ENCODE data around the gene SLC52A1. TPM values are rescaled to one million over a fixed set of nuclear protein-coding genes. Genes with fewer than 3 reads are reported as not detected.

Gene SLC52A1
- total RNA-seq, 1 donor from 2014 or later, result 0.53 TPM

GRCh38 chr17:5019475-5019956 lies 15.7 kb downstream of the SLC52A1 start:
- DNase-seq (ENCODE audit: low read depth) (no peak), FAIRE-seq (no peak)
- peaks cover 47% of the 10 kb centered on the region for H3K36me3 ChIP-seq (ENCODE audit: control insufficient read depth, insufficient read depth, low read length)
- no peaks in the 10 kb centered on the region for H3K27me3 ChIP-seq (ENCODE audit: control insufficient read depth, insufficient read depth, low read length)
- TF ChIP-seq CTCF (IDR thresholded peaks at IDR 0.05; ENCODE audit: insufficient read depth, low read length, severe bottlenecking), result no peak
- no peak overlapping the region for H3K4me3 ChIP-seq (ENCODE audit: low read depth, low read length)

- DNase-seq (ENCODE audit: low read depth) (no peak), FAIRE-seq (no peak)
- H3K27me3 ChIP-seq (ENCODE audit: control insufficient read depth, insufficient read depth, low read length), result no peaks in the 10 kb centered on the region
- peaks cover 31% of the 10 kb centered on the region for H3K36me3 ChIP-seq (ENCODE audit: control insufficient read depth, insufficient read depth, low read length)
- no peak overlapping the region for H3K4me3 ChIP-seq (ENCODE audit: low read depth, low read length)
- TF ChIP-seq CTCF (IDR thresholded peaks at IDR 0.05; ENCODE audit: insufficient read depth, low read length, severe bottlenecking), result no peak
Measured at GRCh38 chr17:5014357-5014756, 20.9 kb downstream of the SLC52A1 start.

GRCh38 chr17:5011928-5012327 lies 23.3 kb downstream of the SLC52A1 start:
- peak; percentile 65 for DNase-seq (ENCODE audit: low read depth)
- Histone ChIP-seq H3K27me3 (ENCODE audit: control insufficient read depth, insufficient read depth, low read length) (no peaks in the 10 kb centered on the region), H3K36me3 (ENCODE audit: control insufficient read depth, insufficient read depth, low read length) (peaks cover 39% of the 10 kb centered on the region), H3K4me3 (ENCODE audit: low read depth, low read length) (no peak overlapping the region)
- FAIRE-seq, result no peak
- no peak for TF ChIP-seq CTCF (IDR thresholded peaks at IDR 0.05; ENCODE audit: insufficient read depth, low read length, severe bottlenecking)

GRCh38 chr17:5003214-5003867 lies 31.9 kb downstream of the SLC52A1 start:
- no peak for FAIRE-seq
- no peak for DNase-seq (ENCODE audit: low read depth)
- peaks cover 60% of the 10 kb centered on the region for H3K36me3 ChIP-seq (ENCODE audit: control insufficient read depth, insufficient read depth, low read length)

GRCh38 chr17:5002121-5002788 lies 33.0 kb downstream of the SLC52A1 start:
- Histone ChIP-seq H3K36me3 (ENCODE audit: control insufficient read depth, insufficient read depth, low read length) (peaks cover 51% of the 10 kb centered on the region), H3K4me3 (ENCODE audit: low read depth, low read length) (no peak overlapping the region), H3K27me3 (ENCODE audit: control insufficient read depth, insufficient read depth, low read length) (no peaks in the 10 kb centered on the region)
- TF ChIP-seq CTCF (IDR thresholded peaks at IDR 0.05; ENCODE audit: insufficient read depth, low read length, severe bottlenecking), result no peak
- FAIRE-seq (peak; percentile 77), DNase-seq (ENCODE audit: low read depth) (no peak)

More at GRCh38 chr17:5003214-5003867, 31.9 kb downstream of the SLC52A1 start:
- Histone ChIP-seq H3K4me3 (ENCODE audit: low read depth, low read length) (no peak overlapping the region), H3K27me3 (ENCODE audit: control insufficient read depth, insufficient read depth, low read length) (no peaks in the 10 kb centered on the region)
- TF ChIP-seq CTCF (IDR thresholded peaks at IDR 0.05; ENCODE audit: insufficient read depth, low read length, severe bottlenecking), result no peak
